K562 (cell line): ENCODE measurements around the gene TTC27. TPM values are rescaled to one million over a fixed set of nuclear protein-coding genes. Genes with fewer than 3 reads are reported as not detected.

ENCODE experiments used
- ATAC-seq: fragments of 200-7000 bp; cut with Tn5 transposase; 3 replicates; pipeline ENCODE4 v1.9.1; 2020; ENCODE audit warnings: moderate library complexity
- BruUV-seq: library from RNA; stranded (reverse); fragments of 400-500 nt; replicated peaks from 2 replicates; lab custom pipeline; 2021; lab: Mats Ljungman, UMichigan
- CTCF ChIA-PET: fragments of 300-600 bp; formaldehyde crosslinking; extraction: SDS; loops from one replicate; lab custom pipeline; 2021; ENCODE audit warnings: low intra/inter-chr PET ratio; lab: Yijun Ruan, JAX
- POLR2A ChIA-PET: fragments of 300-600, 350-650 bp; sonication (Branson Sonifier 250); formaldehyde crosslinking; extraction: SDS; loops from one replicate; lab custom pipeline; 2021; ENCODE audit warnings: antibody characterized with exemption, inconsistent platforms; lab: Yijun Ruan, JAX
- DNase-seq, 4 experiments: peaks; one replicate each; pipeline versions ENCODE4 v3.0.0 to v3.0.0-alpha.2; 2011 to 2018; ENCODE audit warnings: low spot score in 3 of 4, mixed read lengths in 3 of 4; ENCODE audit errors: extremely low read depth in 1 of 4
- FAIRE-seq: peaks from 2 replicates; lab custom pipeline; 2011; peaks lifted over from hg19 to GRCh38; lab: Jason Lieb, UNC
- H2AFZ ChIP-seq: 2 replicates; pipeline ENCODE4 v1.6.0; 2011; ENCODE audit warnings: low read depth, low read length, control low read depth, inconsistent platforms
- H3K27ac ChIP-seq: fragments of 200-600 bp; 3 replicates; pipeline ENCODE4 v1.8.0; 2011; ENCODE audit warnings: low read depth, mild to moderate bottlenecking, control low read depth, inconsistent platforms, low read length, moderate library complexity, mixed read lengths; ENCODE audit errors: extremely low read depth
- H3K27me3 ChIP-seq, 2 experiments: fragments of 300-600 bp in 1 of 2; 2 replicates in 1 of 2; 3 replicates in 1 of 2; pipeline versions ENCODE4 v1.6.0 to v1.8.0; 2011; ENCODE audit warnings: inconsistent platforms in 2 of 2, low read length in 2 of 2, mild to moderate bottlenecking in 1 of 2, mixed read lengths in 1 of 2, moderate library complexity in 1 of 2; ENCODE audit not compliant: control insufficient read depth in 2 of 2, insufficient read depth in 2 of 2
- H3K36me3 ChIP-seq: fragments of 300-600 bp; 3 replicates; pipeline ENCODE4 v1.8.0; 2011; ENCODE audit warnings: mild to moderate bottlenecking, low read length, inconsistent platforms; ENCODE audit not compliant: control insufficient read depth, insufficient read depth
- H3K4me1 ChIP-seq, 2 experiments: fragments of 200-600 bp in 1 of 2; replicated peaks in 1 of 2; 2 replicates in 1 of 2; 3 replicates in 1 of 2; pipeline versions ENCODE4 v1.5.1 to v1.8.0; 2011; ENCODE audit warnings: inconsistent platforms in 2 of 2, low read length in 2 of 2, mild to moderate bottlenecking in 1 of 2, mixed read lengths in 1 of 2, moderate library complexity in 1 of 2; ENCODE audit not compliant: control insufficient read depth in 2 of 2, insufficient read depth in 2 of 2
- H3K4me2 ChIP-seq: 2 replicates; pipeline ENCODE4 v1.6.1; 2011; ENCODE audit warnings: low read length, control low read depth, inconsistent platforms, mixed read lengths; ENCODE audit not compliant: insufficient read depth
- H3K4me3 ChIP-seq: fragments of 200-600 bp; sonication (generic), shearing (Covaris generic); 2 replicates; pipeline ENCODE4 v1.5.1; 2016; ENCODE audit warnings: control low read depth, inconsistent platforms
- H3K79me2 ChIP-seq: fragments of 200-600 bp; 3 replicates; pipeline ENCODE4 v1.8.0; 2011; ENCODE audit warnings: low read length, inconsistent platforms; ENCODE audit not compliant: control insufficient read depth, insufficient read depth
- H3K9ac ChIP-seq, 2 experiments: 2 replicates each; pipeline versions ENCODE4 v1.6.0 to v1.6.1; 2011; ENCODE audit warnings: low read depth in 2 of 2, low read length in 2 of 2, control low read depth in 1 of 2, inconsistent platforms in 1 of 2, mild to moderate bottlenecking in 1 of 2, mixed read lengths in 1 of 2; ENCODE audit not compliant: insufficient read depth in 1 of 2
- H3K9me1 ChIP-seq: one replicate; pipeline ENCODE4 v1.6.0; 2011; ENCODE audit warnings: inconsistent platforms, mild to moderate bottlenecking, low read length, moderate library complexity; ENCODE audit not compliant: control insufficient read depth, insufficient read depth
- H3K9me3 ChIP-seq: replicated peaks from 2 replicates; pipeline ENCODE4 v1.5.1; 2011; ENCODE audit warnings: low read depth, low read length, inconsistent platforms; ENCODE audit not compliant: control insufficient read depth, insufficient read depth
- H4K20me1 ChIP-seq: replicated peaks from 2 replicates; pipeline ENCODE4 v1.6.1; 2011; ENCODE audit warnings: low read length, inconsistent platforms, mixed read lengths; ENCODE audit not compliant: control insufficient read depth, insufficient read depth
- CC2D1A ChIP-seq: fragments of 450-650 bp; IDR thresholded peaks from 2 replicates; pipeline ENCODE4 v1.6.1; 2017; ENCODE audit warnings: mild to moderate bottlenecking
- ESRRB ChIP-seq: fragments of 250-450 bp; sonication (Bioruptor Pico); IDR thresholded peaks from 2 replicates; pipeline ENCODE4 v1.5.0; 2020; ENCODE audit warnings: mild to moderate bottlenecking, moderate library complexity, borderline replicate concordance
- GABPB2 ChIP-seq: fragments of 250-450 bp; sonication (Bioruptor Pico); conservative IDR thresholded peaks from 2 replicates; pipeline ENCODE4 v1.5.1; 2021; ENCODE audit warnings: mild to moderate bottlenecking
- MCM3 ChIP-seq: fragments of 450-650 bp; IDR thresholded peaks from 2 replicates; pipeline ENCODE4 v1.6.1; 2016
- NCOR1 ChIP-seq: fragments of 450-650 bp; IDR thresholded peaks from 2 replicates; pipeline ENCODE4 v1.6.1; 2016; ENCODE audit warnings: mild to moderate bottlenecking, moderate library complexity
- SMARCB1 ChIP-seq: IDR thresholded peaks from 2 replicates; pipeline ENCODE4 v1.6.1; 2011; ENCODE audit warnings: improper control_type of control experiment, low read depth; ENCODE audit not compliant: insufficient read length
- SRSF3 ChIP-seq: fragments of 200-400 bp; formaldehyde crosslinking; IDR thresholded peaks from 2 replicates; pipeline ENCODE4 v1.6.1; 2016; ENCODE audit warnings: mild to moderate bottlenecking, low read length, moderate library complexity; ENCODE audit not compliant: insufficient read depth
- TBP ChIP-seq: optimal IDR thresholded peaks from 2 replicates; pipeline ENCODE3; 2011; ENCODE audit warnings: low read depth, low read length, improper control_type of control experiment
- ZBTB43 ChIP-seq: sonication (generic); formaldehyde crosslinking; IDR thresholded peaks from 2 replicates; pipeline ENCODE4 v1.8.0; 2023; ENCODE audit warnings: mild to moderate bottlenecking, missing genetic modification reagents
- ZNF609 ChIP-seq: sonication (generic); formaldehyde crosslinking; IDR thresholded peaks from 2 replicates; pipeline ENCODE4 v1.8.1; 2023; ENCODE audit warnings: missing genetic modification reagents, mild to moderate bottlenecking, borderline replicate concordance
- WGBS: fragments of 100-300 bp; shearing (Covaris generic); methylation state at CpG from one replicate; pipeline ENCODE4 v1.1.6; 2016; ENCODE audit warnings: low coverage, mixed read lengths; ENCODE audit not compliant: insufficient coverage; ENCODE audit errors: missing lambda C conversion rate; 5-methylcytosine and 5-hydroxymethylcytosine counted together
- in situ Hi-C: fragments of 300-500 bp; cut with MboI; formaldehyde crosslinking; loops from 4 replicates; pipeline ENCODE4 v1.15.0; 2018; ENCODE audit warnings: inconsistent platforms, mixed read lengths
- intact Hi-C: fragments of 100-400 bp; cut with micrococcal nuclease; formaldehyde crosslinking; loops from 2 replicates; pipeline ENCODE4 v1.14.2; 2022
- polyA plus RNA-seq, 8 experiments: library from polyadenylated mRNA; depleted of rRNA in 4 of 8; stranded (reverse) in 5 of 8; unstranded in 3 of 8; fragments of >200 nt; fragmentation: Nextera tagmentation in 2 of 8; fragmentation: Illumina TruSeq in 1 of 8; extraction: Ambion mirVana in 2 of 8; extraction: Trizol in 1 of 8; gene quantifications; 2 replicates each; pipeline versions ENCODE4 v1.2.1 to v1.2.3, GENCODE V29; 2011 to 2014; ENCODE audit warnings: inconsistent platforms in 1 of 8, missing spikeins in 1 of 8
- total RNA-seq, 7 experiments: library from RNA; depleted of rRNA in 6 of 7; stranded (reverse); fragments of >200 nt in 6 of 7; fragmentation: Illumina TruSeq in 2 of 7; extraction: Trizol in 2 of 7; gene quantifications; 2 replicates each; pipeline versions ENCODE4 v1.2.1 to v1.2.3, GENCODE V29; 2011 to 2021; ENCODE audit warnings: low replicate concordance in 1 of 7
- TF ChIP-seq, protein P1 (sequence below): fragments of 250-450 bp; sonication (Bioruptor Pico); IDR thresholded peaks from 2 replicates; pipeline ENCODE4 v1.8.0; 2021; ENCODE audit warnings: borderline replicate concordance, mild to moderate bottlenecking, moderate library complexity; ENCODE audit not compliant: poor library complexity, severe bottlenecking

Gene TTC27
- total and polyA plus RNA-seq, 9 of the 15 experiments (the other 6 are each of a cell fraction or from before 2014, with no cell fraction given): 44.3 to 93.4 (median 57.3) TPM

DNA sequence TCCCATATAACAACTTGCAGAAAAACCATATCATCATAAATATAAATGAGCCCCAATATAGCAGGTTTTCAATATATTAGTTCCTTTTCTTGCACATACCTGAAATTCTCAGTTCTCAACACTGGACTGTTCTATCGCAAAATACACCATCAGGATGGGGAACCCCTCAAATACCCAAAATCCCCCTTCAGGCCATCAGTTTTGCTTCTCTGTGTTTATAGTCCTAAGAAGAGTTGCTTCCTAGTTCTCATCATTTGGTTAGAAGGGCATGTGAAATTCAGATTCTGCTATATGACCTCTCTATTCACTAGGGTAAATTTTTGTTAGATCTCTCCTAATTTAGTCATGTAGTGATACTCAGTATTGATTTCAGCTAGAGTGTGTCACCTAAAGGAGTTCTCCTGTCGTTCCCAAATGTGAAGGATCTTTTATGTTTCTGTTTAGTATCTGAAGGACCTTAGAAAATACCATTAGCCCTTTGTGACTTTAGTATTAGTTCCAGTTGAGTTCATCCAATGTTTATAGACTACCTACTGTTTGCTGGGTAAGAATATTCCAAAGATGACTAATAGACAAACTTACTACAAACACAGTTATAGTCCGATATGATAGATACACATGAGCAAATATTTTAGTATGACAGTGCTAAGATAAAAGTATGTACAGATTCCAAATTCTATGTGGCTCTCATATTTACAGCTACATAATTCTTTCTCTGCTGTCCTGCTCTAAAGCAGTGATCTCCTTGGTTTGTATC lies 115.8 kb downstream of the TTC27 start:
- ChIA-PET CTCF (no interaction called here), POLR2A (no interaction called here)
- Histone ChIP-seq H3K36me3 (peaks cover 20% of the 10 kb centered on the region), H3K27me3 (no peaks in the 10 kb centered on the region), H3K27ac (no peak overlapping the region), H3K9me3 (no peaks in the 10 kb centered on the region), H3K4me3 (no peak overlapping the region), H3K9me1 (no peaks in the 10 kb centered on the region), H3K4me2 (no peak overlapping the region), H3K9ac (no peak overlapping the region), H2AFZ (no peak overlapping the region), H3K4me1 (no peaks in the 10 kb centered on the region), H3K79me2 (no peaks in the 10 kb centered on the region), H4K20me1 (no peaks in the 10 kb centered on the region)
- peak; percentile 29 for FAIRE-seq
- BruUV-seq: no TSS peak
- in situ Hi-C loops: no loop called here
- DNase-seq: no peak
- intact Hi-C loops: no loop called here
- 95% methylated on average over 3 of the region's 3 CpGs for WGBS
- no peak for ATAC-seq
- no peak for TF ChIP-seq NCOR1
- TF ChIP-seq CC2D1A: no peak
- no peak for TF ChIP-seq GABPB2 (CRISPR knock-in tag)
- no peak for TF ChIP-seq SRSF3
- TF ChIP-seq MCM3: no peak
- TF ChIP-seq SMARCB1: no peak
- TF ChIP-seq ESRRB: no peak
- TF ChIP-seq, protein P1, sequence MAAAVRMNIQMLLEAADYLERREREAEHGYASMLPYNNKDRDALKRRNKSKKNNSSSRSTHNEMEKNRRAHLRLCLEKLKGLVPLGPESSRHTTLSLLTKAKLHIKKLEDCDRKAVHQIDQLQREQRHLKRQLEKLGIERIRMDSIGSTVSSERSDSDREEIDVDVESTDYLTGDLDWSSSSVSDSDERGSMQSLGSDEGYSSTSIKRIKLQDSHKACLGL (CRISPR knock-in tag): no peak
- no peak for TF ChIP-seq ZBTB43 (CRISPR knock-in tag)
- TF ChIP-seq ZNF609 (CRISPR knock-in tag): no peak
- no peak for TF ChIP-seq TBP
